H9 (cell line): ENCODE results near the gene TLL2. TPM values are rescaled to one million over a fixed set of nuclear protein-coding genes. Genes with fewer than 3 reads are reported as not detected.

Experiments
- DNase-seq: peaks from one replicate; pipeline ENCODE4 v3.0.0-alpha.2; 2017
- H2AFZ ChIP-seq: one replicate; pipeline ENCODE4 v1.6.1; 2013; ENCODE audit warnings: mild to moderate bottlenecking, low read length, control low read depth, moderate library complexity
- H2AK5ac ChIP-seq: 2 replicates; pipeline ENCODE4 v1.6.1; 2013; ENCODE audit warnings: low read length, control low read depth, mixed read lengths; ENCODE audit not compliant: insufficient read length
- H2BK120ac ChIP-seq: one replicate; pipeline ENCODE4 v1.6.1; 2013; ENCODE audit warnings: low read depth, mild to moderate bottlenecking, low read length, control low read depth, inconsistent platforms; ENCODE audit not compliant: poor library complexity, severe bottlenecking
- H2BK12ac ChIP-seq: 2 replicates; pipeline ENCODE4 v1.6.1; 2013; ENCODE audit warnings: low read length, control low read depth, mixed read lengths, low read depth; ENCODE audit not compliant: insufficient read length
- H2BK15ac ChIP-seq: 2 replicates; pipeline ENCODE4 v1.6.1; 2013; ENCODE audit warnings: low read depth, low read length, control low read depth
- H2BK20ac ChIP-seq: one replicate; pipeline ENCODE4 v1.6.1; 2013; ENCODE audit warnings: low read depth, mild to moderate bottlenecking, low read length, control low read depth, inconsistent platforms; ENCODE audit not compliant: poor library complexity, severe bottlenecking
- H2BK5ac ChIP-seq: 2 replicates; pipeline ENCODE4 v1.6.1; 2013; ENCODE audit warnings: low read length, control low read depth, mixed read lengths; ENCODE audit not compliant: insufficient read length
- H3K14ac ChIP-seq: 2 replicates; pipeline ENCODE4 v1.6.1; 2013; ENCODE audit warnings: low read length, control low read depth; ENCODE audit not compliant: insufficient read depth
- H3K18ac ChIP-seq: 2 replicates; pipeline ENCODE4 v1.6.1; 2013; ENCODE audit warnings: low read depth, mild to moderate bottlenecking, mixed read lengths, low read length, control low read depth; ENCODE audit not compliant: insufficient read length
- H3K23ac ChIP-seq: 2 replicates; pipeline ENCODE4 v1.6.1; 2013; ENCODE audit warnings: low read length, control low read depth, mixed read lengths, low read depth; ENCODE audit not compliant: insufficient read length
- H3K23me2 ChIP-seq: 2 replicates; pipeline ENCODE4 v1.6.1; 2013; ENCODE audit warnings: low read depth, mild to moderate bottlenecking, mixed read lengths, low read length, control low read depth; ENCODE audit not compliant: insufficient read length, poor library complexity, severe bottlenecking
- H3K27ac ChIP-seq: 2 replicates; pipeline ENCODE4 v1.5.1; 2013; ENCODE audit warnings: low read length, control low read depth, mixed read lengths, low read depth; ENCODE audit not compliant: insufficient read length
- H3K27me3 ChIP-seq: 2 replicates; pipeline ENCODE4 v1.6.1; 2013; ENCODE audit warnings: low read length, control low read depth, inconsistent platforms; ENCODE audit not compliant: insufficient read depth
- H3K4ac ChIP-seq: 2 replicates; pipeline ENCODE4 v1.6.1; 2013; ENCODE audit warnings: low read depth, mild to moderate bottlenecking, control low read depth, inconsistent platforms, low read length, moderate library complexity
- H3K4me1 ChIP-seq: 2 replicates; pipeline ENCODE4 v1.6.1; 2013; ENCODE audit warnings: low read length, control low read depth, inconsistent platforms; ENCODE audit not compliant: insufficient read depth
- H3K4me2 ChIP-seq: 2 replicates; pipeline ENCODE4 v1.6.1; 2013; ENCODE audit warnings: low read length, control low read depth, mixed read lengths; ENCODE audit not compliant: insufficient read length, insufficient read depth
- H3K56ac ChIP-seq: 2 replicates; pipeline ENCODE4 v1.6.1; 2013; ENCODE audit warnings: low read depth, mild to moderate bottlenecking, mixed read lengths, low read length, control low read depth; ENCODE audit not compliant: insufficient read length
- H3K79me1 ChIP-seq: 2 replicates; pipeline ENCODE4 v1.6.1; 2013; ENCODE audit warnings: low read depth, mild to moderate bottlenecking, moderate library complexity, low read length, control low read depth, inconsistent platforms; ENCODE audit not compliant: insufficient read depth, poor library complexity, severe bottlenecking
- H3K79me2 ChIP-seq: 2 replicates; pipeline ENCODE4 v1.6.1; 2013; ENCODE audit warnings: low read length, control low read depth, inconsistent platforms; ENCODE audit not compliant: insufficient read depth
- H3K9ac ChIP-seq: 2 replicates; pipeline ENCODE4 v1.6.1; 2013; ENCODE audit warnings: low read length, control low read depth, mixed read lengths; ENCODE audit not compliant: insufficient read length; ENCODE audit errors: extremely low read depth
- H3K9me3 ChIP-seq: one replicate; pipeline ENCODE4 v1.6.1; 2013; ENCODE audit warnings: low read depth, low read length, inconsistent platforms; ENCODE audit not compliant: control insufficient read depth
- H3T11ph ChIP-seq: one replicate; pipeline ENCODE4 v1.6.1; 2013; ENCODE audit warnings: mild to moderate bottlenecking, low read length, control low read depth, inconsistent platforms
- H4K20me1 ChIP-seq: one replicate; pipeline ENCODE4 v1.6.1; 2013; ENCODE audit not compliant: control insufficient read depth, insufficient read length, insufficient read depth
- H4K5ac ChIP-seq: 2 replicates; pipeline ENCODE4 v1.6.1; 2013; ENCODE audit warnings: low read depth, mild to moderate bottlenecking, mixed read lengths, low read length, control low read depth; ENCODE audit not compliant: insufficient read length
- H4K8ac ChIP-seq: replicated peaks from 2 replicates; pipeline ENCODE4 v1.6.1; 2013; ENCODE audit warnings: low read length, control low read depth, mixed read lengths, low read depth; ENCODE audit not compliant: insufficient read length
- H4K91ac ChIP-seq: 2 replicates; pipeline ENCODE4 v1.6.1; 2013; ENCODE audit warnings: low read depth, mild to moderate bottlenecking, moderate library complexity, mixed read lengths, low read length, control low read depth; ENCODE audit not compliant: insufficient read length
- H3K27ac Mint-ChIP-seq, 3 experiments: 2 replicates in 2 of 3; 3 replicates in 1 of 3; pipeline ENCODE4 v1.8.0; 2020 to 2021; ENCODE audit warnings: mixed read lengths in 3 of 3, mild to moderate bottlenecking in 1 of 3, moderate library complexity in 1 of 3
- H3K27me3 Mint-ChIP-seq: 2 replicates; pipeline ENCODE4 v1.8.0; 2021; ENCODE audit warnings: low read depth, mild to moderate bottlenecking, moderate library complexity, mixed read lengths
- H3K36me3 Mint-ChIP-seq, 3 experiments: 2 replicates in 2 of 3; 3 replicates in 1 of 3; pipeline ENCODE4 v1.8.0; 2020 to 2021; ENCODE audit warnings: low read depth in 3 of 3, mixed read lengths in 3 of 3; ENCODE audit not compliant: insufficient read depth in 1 of 3
- H3K4me1 Mint-ChIP-seq, 2 experiments: 2 replicates each; pipeline ENCODE4 v1.8.0; 2020; ENCODE audit warnings: mixed read lengths in 2 of 2
- H3K4me3 Mint-ChIP-seq, 2 experiments: 2 replicates in 1 of 2; 3 replicates in 1 of 2; pipeline ENCODE4 v1.8.0; 2020 to 2021; ENCODE audit warnings: mild to moderate bottlenecking in 2 of 2, mixed read lengths in 2 of 2, moderate library complexity in 1 of 2
- H3K9me3 Mint-ChIP-seq, 2 experiments: 2 replicates in 1 of 2; 3 replicates in 1 of 2; pipeline ENCODE4 v1.8.0; 2020; ENCODE audit warnings: mild to moderate bottlenecking in 2 of 2, mixed read lengths in 2 of 2, moderate library complexity in 1 of 2
- WGBS: extraction: QIAGEN DNeasy Blood & Tissue Kit; methylation state at CpG from one replicate; pipeline ENCODE4 v1.1.7; 2013; ENCODE audit warnings: missing lambda C conversion rate, low lambda C conversion rate, mixed read lengths; ENCODE audit not compliant: insufficient read length; ENCODE audit errors: extremely low coverage; 5-methylcytosine and 5-hydroxymethylcytosine counted together
- total RNA-seq: library from RNA; stranded (reverse); gene quantifications from 2 replicates; pipeline ENCODE4 v1.2.1, GENCODE V29; 2021
- TF ChIP-seq, protein P1 (sequence below): fragments of 200-600 bp; sonication (generic); conservative IDR thresholded peaks from 3 replicates; pipeline ENCODE4 v1.8.0; 2021; ENCODE audit warnings: antibody characterized with exemption, mild to moderate bottlenecking

Gene TLL2
- total RNA-seq, 1 experiment from 2014 or later = 1.4 TPM

GRCh38 chr10:96395931-96396877 is 117.5 kb downstream of the TLL2 start:
- H2BK20ac ChIP-seq = no peak overlapping the region
- peak overlapping the region; percentile 69 for H2AFZ ChIP-seq
- no peak overlapping the region for H3T11ph ChIP-seq
- no peak overlapping the region for H3K9ac ChIP-seq
- no peak overlapping the region for H4K91ac ChIP-seq
- Mint-ChIP-seq H3K4me1 (peaks cover 11 to 17% of the 10 kb centered on the region in 2 experiments), H3K9me3 (no peaks in the 10 kb centered on the region), H3K36me3 (peaks cover 0 to 2% (median 0%) of the 10 kb centered on the region in 3 experiments; a peak in 1 of 7 replicates), H3K4me3 (peak overlapping the region; percentile 58; a peak in 4 of 5 replicates), H3K27me3 (peaks cover 23% of the 10 kb centered on the region), H3K27ac (no peak overlapping the region)
- no peak overlapping the region for H2AK5ac ChIP-seq
- H3K27me3 ChIP-seq = no peaks in the 10 kb centered on the region
- H2BK5ac ChIP-seq = no peak overlapping the region
- no peak overlapping the region for H4K5ac ChIP-seq
- TF ChIP-seq, protein P1, sequence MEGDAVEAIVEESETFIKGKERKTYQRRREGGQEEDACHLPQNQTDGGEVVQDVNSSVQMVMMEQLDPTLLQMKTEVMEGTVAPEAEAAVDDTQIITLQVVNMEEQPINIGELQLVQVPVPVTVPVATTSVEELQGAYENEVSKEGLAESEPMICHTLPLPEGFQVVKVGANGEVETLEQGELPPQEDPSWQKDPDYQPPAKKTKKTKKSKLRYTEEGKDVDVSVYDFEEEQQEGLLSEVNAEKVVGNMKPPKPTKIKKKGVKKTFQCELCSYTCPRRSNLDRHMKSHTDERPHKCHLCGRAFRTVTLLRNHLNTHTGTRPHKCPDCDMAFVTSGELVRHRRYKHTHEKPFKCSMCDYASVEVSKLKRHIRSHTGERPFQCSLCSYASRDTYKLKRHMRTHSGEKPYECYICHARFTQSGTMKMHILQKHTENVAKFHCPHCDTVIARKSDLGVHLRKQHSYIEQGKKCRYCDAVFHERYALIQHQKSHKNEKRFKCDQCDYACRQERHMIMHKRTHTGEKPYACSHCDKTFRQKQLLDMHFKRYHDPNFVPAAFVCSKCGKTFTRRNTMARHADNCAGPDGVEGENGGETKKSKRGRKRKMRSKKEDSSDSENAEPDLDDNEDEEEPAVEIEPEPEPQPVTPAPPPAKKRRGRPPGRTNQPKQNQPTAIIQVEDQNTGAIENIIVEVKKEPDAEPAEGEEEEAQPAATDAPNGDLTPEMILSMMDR = peak; percentile 98
- no peak overlapping the region for H3K56ac ChIP-seq
- no peak overlapping the region for H2BK15ac ChIP-seq
- H3K4me1 ChIP-seq = no peaks in the 10 kb centered on the region
- H3K23ac ChIP-seq = no peak overlapping the region
- H2BK12ac ChIP-seq = no peak overlapping the region
- H3K79me1 ChIP-seq = no peaks in the 10 kb centered on the region
- no peaks in the 10 kb centered on the region for H3K9me3 ChIP-seq
- no peaks in the 10 kb centered on the region for H3K79me2 ChIP-seq
- H3K4ac ChIP-seq = no peak overlapping the region
- H4K8ac ChIP-seq = no peak overlapping the region
- no peaks in the 10 kb centered on the region for H4K20me1 ChIP-seq
- no peak overlapping the region for H3K14ac ChIP-seq
- DNase-seq = peak; percentile 82
- H3K23me2 ChIP-seq = no peaks in the 10 kb centered on the region
- H3K4me2 ChIP-seq = peak overlapping the region; percentile 32
- no peak overlapping the region for H3K18ac ChIP-seq
- H3K27ac ChIP-seq = no peak overlapping the region
- WGBS = no CpG with 5 or more reads among the region's 24 CpGs
- no peak overlapping the region for H2BK120ac ChIP-seq
